ENCODE results near the gene HNRNPA1L2.

Gene HNRNPA1L2

DNA sequence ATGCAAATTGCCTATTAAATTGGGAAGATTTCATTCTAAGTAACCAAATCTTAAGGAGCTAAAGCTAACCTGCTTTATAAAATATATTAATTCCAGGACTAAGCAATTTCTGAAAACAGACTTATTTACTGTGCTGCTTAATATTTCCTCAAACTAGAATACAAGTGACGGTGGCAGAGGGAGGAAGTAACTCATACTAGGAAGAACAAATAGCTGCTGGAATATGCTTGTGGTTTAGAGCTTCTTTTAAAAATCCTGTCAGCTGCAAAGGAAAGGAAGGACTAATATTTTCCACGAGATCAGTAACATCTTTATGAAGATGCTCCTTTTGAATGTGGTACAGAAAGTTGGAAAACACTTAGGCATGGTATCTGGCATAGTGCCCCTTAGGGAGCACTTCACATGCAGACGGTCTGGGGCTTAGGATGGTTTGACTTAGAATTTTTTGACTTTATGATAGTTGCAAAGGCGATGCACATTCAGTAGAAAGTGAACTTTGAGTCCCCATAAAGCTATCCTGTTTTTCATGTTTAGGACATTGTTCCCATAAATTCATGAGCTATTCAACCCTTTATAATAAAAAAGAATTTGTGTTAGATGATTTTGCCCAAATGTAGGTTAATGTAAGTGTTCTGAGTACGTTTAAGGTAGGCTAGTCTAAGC lies 3.4 kb upstream of the HNRNPA1L2 start:
- TF ChIP-seq YY1 (IDR thresholded peaks at IDR 0.05; ENCODE audit: low read depth) (no peak), MAX (IDR thresholded peaks at IDR 0.05) (no peak), FOXM1 (IDR thresholded peaks at IDR 0.05; ENCODE audit: borderline replicate concordance, low read depth) (no peak), CREB1 (IDR thresholded peaks at IDR 0.05; ENCODE audit: low read depth) (no peak), RAD21 (IDR thresholded peaks at IDR 0.05; ENCODE audit: low read depth) (no peak), TCF12 (IDR thresholded peaks at IDR 0.05; ENCODE audit: low read depth) (no peak), EP300 (IDR thresholded peaks at IDR 0.05; ENCODE audit: borderline replicate concordance) (no peak), NFIC (IDR thresholded peaks at IDR 0.05) (no peak), USF1 (IDR thresholded peaks at IDR 0.05) (no peak), REST (IDR thresholded peaks at IDR 0.05; ENCODE audit: low read depth) (no peak), CEBPB (IDR thresholded peaks at IDR 0.05) (no peak), EGR1 (IDR thresholded peaks at IDR 0.05) (no peak), TEAD4 (IDR thresholded peaks at IDR 0.05) (no peak), ZBTB7A (IDR thresholded peaks at IDR 0.05; ENCODE audit: low read depth) (no peak), TAF1 (IDR thresholded peaks at IDR 0.05; ENCODE audit: low read depth) (no peak)

DNA sequence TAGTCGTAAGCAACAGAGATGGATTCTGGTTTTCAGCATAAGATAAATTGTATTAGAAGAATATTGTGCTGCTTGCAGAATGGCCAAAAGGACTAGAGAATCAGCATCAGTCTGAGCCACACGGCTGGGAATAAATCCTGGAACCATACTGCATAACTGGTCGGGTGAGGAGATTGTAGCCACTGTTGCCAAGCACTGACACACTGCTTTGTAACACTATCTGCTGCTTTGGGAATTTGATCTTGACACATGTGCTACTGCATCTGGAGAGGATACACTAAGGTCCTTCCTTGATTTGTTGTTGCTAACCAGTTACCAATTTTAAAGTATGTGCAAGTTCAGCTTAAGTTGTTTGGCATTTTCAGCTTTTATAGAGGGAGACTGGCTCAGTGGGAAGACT lies 1.9 kb downstream of the HNRNPA1L2 start:
- TF ChIP-seq MAX (IDR thresholded peaks at IDR 0.05) (no peak), EGR1 (IDR thresholded peaks at IDR 0.05) (no peak), CEBPB (IDR thresholded peaks at IDR 0.05) (no peak), NFIC (IDR thresholded peaks at IDR 0.05) (no peak), REST (IDR thresholded peaks at IDR 0.05; ENCODE audit: low read depth) (no peak), CREB1 (IDR thresholded peaks at IDR 0.05; ENCODE audit: low read depth) (no peak), ZBTB7A (IDR thresholded peaks at IDR 0.05; ENCODE audit: low read depth) (no peak), FOXM1 (IDR thresholded peaks at IDR 0.05; ENCODE audit: borderline replicate concordance, low read depth) (no peak), TEAD4 (IDR thresholded peaks at IDR 0.05) (no peak), EP300 (IDR thresholded peaks at IDR 0.05; ENCODE audit: borderline replicate concordance) (no peak), USF1 (IDR thresholded peaks at IDR 0.05) (no peak), TCF12 (IDR thresholded peaks at IDR 0.05; ENCODE audit: low read depth) (no peak), RAD21 (IDR thresholded peaks at IDR 0.05; ENCODE audit: low read depth) (no peak), YY1 (IDR thresholded peaks at IDR 0.05; ENCODE audit: low read depth) (no peak), TAF1 (IDR thresholded peaks at IDR 0.05; ENCODE audit: low read depth) (no peak)

DNA sequence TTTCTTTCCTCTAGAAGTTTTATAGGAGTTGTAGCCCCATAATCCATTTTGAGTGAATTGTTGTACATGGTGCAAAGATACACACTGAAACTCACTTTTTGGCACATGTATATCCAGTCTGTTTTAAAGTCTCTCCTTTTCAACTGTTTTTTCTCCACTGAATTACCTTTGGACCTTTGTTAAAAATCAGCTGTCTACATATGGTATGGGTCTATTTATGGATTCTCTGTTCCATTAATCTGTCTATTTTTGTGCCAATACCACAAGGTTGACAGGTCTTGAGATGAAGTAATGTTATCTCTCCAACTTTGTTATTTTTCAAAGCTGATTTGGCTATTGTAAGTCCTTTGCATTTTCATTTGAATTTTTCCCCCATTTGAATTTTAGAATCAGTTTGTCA lies 4.7 kb downstream of the HNRNPA1L2 start:
- TF ChIP-seq TCF12 (IDR thresholded peaks at IDR 0.05; ENCODE audit: low read depth) (no peak), EP300 (IDR thresholded peaks at IDR 0.05; ENCODE audit: borderline replicate concordance) (no peak), FOXM1 (IDR thresholded peaks at IDR 0.05; ENCODE audit: borderline replicate concordance, low read depth) (no peak), CEBPB (IDR thresholded peaks at IDR 0.05) (no peak), EGR1 (IDR thresholded peaks at IDR 0.05) (no peak), TEAD4 (IDR thresholded peaks at IDR 0.05) (no peak), REST (IDR thresholded peaks at IDR 0.05; ENCODE audit: low read depth) (no peak), TAF1 (IDR thresholded peaks at IDR 0.05; ENCODE audit: low read depth) (no peak), YY1 (IDR thresholded peaks at IDR 0.05; ENCODE audit: low read depth) (no peak), NFIC (IDR thresholded peaks at IDR 0.05) (no peak)

DNA sequence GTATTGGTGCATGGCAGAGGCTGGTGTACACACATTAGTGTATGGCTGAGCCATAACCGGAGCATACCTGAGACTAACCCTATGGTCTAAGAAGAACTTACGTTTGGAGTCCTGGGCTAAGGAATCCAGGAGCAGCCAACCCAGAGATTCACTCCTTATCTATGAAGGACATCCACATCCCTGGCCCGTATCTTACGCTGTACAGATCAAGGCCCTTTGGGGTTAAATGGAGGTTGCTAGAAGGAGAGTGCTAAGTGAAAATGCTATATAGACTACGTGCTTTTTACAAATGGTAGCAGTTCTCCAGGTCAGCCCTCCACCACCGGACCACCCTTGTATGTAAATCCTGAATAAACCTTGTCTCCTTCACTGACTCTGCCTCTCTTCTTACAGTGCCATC lies 8.5 kb downstream of the HNRNPA1L2 start:
- TF ChIP-seq EGR1 (IDR thresholded peaks at IDR 0.05) (no peak), FOXM1 (IDR thresholded peaks at IDR 0.05; ENCODE audit: borderline replicate concordance, low read depth) (no peak), CREB1 (IDR thresholded peaks at IDR 0.05; ENCODE audit: low read depth) (no peak), TAF1 (IDR thresholded peaks at IDR 0.05; ENCODE audit: low read depth) (no peak), TCF12 (IDR thresholded peaks at IDR 0.05; ENCODE audit: low read depth) (no peak), TEAD4 (IDR thresholded peaks at IDR 0.05) (no peak), YY1 (IDR thresholded peaks at IDR 0.05; ENCODE audit: low read depth) (no peak), CEBPB (IDR thresholded peaks at IDR 0.05) (no peak), NFIC (IDR thresholded peaks at IDR 0.05) (no peak), EP300 (IDR thresholded peaks at IDR 0.05; ENCODE audit: borderline replicate concordance) (no peak), ZBTB7A (IDR thresholded peaks at IDR 0.05; ENCODE audit: low read depth) (no peak), REST (IDR thresholded peaks at IDR 0.05; ENCODE audit: low read depth) (no peak), USF1 (IDR thresholded peaks at IDR 0.05) (no peak), MAX (IDR thresholded peaks at IDR 0.05) (no peak), RAD21 (IDR thresholded peaks at IDR 0.05; ENCODE audit: low read depth) (no peak)

Data from Ishikawa (cell line).